GM12865 (cell line): ENCODE data around the gene TRIM40.
"Not testable (repeated sequence)": the region's sequence is repeated elsewhere in the genome, so short reads cannot be mapped to it uniquely, and the experiment has no call there.

ENCODE experiments used
- DNase-seq: peaks from one replicate; pipeline ENCODE4 v3.0.0; 2010; ENCODE audit warnings: low read depth
- H3K4me3 ChIP-seq: 2 replicates; pipeline ENCODE4 v1.5.1; 2011; ENCODE audit warnings: mild to moderate bottlenecking, low read depth, low read length, control low read depth
- TF ChIP-seq, protein P1 (sequence below): IDR thresholded peaks from 2 replicates; pipeline ENCODE4 v1.5.1; 2011; ENCODE audit warnings: low read length, control low read depth, low read depth, inconsistent platforms; ENCODE audit not compliant: insufficient read depth; ENCODE audit errors: missing control alignments

The TRIM40 gene

DNA sequence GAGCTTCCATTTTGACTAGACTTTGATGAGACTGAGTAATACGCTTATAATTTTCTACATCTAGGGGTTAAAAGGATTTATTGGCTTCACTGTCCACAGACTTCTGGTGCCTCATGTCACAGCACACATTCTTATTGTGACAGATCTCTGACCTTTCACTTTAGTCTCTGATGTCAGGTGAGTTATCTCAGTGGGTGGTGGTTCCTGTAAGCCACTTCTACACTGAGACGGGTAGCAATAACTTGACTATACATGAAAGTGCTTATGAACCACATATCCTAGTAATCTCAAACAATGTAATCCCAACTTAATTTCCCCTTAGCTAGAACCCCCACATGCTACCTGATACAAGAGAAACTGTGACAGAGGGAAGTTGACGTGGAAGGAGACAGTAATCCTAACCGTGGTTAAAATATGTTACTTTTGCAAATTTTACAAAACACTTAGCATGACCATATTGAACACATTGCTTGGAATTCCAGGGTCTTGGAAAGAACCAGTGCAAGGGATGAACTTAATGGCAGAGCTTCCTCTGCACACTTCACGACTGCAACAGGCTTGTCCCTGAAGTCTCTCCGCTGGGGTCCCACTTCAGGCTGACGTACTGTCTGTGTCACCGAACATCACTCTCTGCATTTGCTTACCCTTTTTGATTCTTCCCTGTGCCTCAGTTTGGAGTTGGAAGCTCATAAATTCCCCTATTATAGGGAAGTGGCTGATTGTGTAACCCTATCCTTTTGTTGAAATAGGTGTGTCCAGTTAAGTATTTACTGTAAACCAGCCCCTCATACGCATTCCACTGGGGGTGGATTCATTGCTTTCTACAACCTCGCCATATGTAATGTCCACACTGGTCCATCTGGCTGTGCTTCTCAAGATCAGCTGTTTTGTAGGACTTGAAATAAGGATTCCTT lies 6.4 kb upstream of the TRIM40 start:
- H3K4me3 ChIP-seq, result no peak overlapping the region
- TF ChIP-seq, protein P1, sequence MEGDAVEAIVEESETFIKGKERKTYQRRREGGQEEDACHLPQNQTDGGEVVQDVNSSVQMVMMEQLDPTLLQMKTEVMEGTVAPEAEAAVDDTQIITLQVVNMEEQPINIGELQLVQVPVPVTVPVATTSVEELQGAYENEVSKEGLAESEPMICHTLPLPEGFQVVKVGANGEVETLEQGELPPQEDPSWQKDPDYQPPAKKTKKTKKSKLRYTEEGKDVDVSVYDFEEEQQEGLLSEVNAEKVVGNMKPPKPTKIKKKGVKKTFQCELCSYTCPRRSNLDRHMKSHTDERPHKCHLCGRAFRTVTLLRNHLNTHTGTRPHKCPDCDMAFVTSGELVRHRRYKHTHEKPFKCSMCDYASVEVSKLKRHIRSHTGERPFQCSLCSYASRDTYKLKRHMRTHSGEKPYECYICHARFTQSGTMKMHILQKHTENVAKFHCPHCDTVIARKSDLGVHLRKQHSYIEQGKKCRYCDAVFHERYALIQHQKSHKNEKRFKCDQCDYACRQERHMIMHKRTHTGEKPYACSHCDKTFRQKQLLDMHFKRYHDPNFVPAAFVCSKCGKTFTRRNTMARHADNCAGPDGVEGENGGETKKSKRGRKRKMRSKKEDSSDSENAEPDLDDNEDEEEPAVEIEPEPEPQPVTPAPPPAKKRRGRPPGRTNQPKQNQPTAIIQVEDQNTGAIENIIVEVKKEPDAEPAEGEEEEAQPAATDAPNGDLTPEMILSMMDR, result no peak
- DNase-seq, result no peak

DNA sequence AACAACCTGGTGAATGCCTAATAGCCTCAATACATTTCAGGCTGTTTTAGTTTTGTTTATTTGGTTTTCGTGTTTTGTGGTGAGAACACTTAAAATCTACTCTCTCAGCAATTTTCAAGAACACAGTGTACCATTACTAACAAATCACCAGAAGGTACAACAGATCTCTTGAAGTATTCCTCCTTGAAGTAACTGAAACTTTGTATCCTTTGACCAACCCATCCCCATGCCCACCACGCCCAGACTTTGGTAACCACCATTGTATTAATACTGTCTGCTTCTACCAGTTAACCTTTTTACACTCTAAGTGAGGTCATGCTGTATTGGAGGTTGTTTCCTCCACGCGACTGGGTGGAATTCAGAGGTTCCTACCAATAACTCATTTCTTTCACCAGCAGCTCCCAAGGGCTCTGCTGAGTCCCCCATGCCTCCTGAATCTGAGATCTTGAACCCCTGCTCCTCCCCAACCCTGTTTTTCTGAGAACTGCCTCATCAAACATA lies 5.7 kb upstream of the TRIM40 start:
- DNase-seq, result no peak
- H3K4me3 ChIP-seq, result no peak overlapping the region
- TF ChIP-seq, protein P1, result no peak

DNA sequence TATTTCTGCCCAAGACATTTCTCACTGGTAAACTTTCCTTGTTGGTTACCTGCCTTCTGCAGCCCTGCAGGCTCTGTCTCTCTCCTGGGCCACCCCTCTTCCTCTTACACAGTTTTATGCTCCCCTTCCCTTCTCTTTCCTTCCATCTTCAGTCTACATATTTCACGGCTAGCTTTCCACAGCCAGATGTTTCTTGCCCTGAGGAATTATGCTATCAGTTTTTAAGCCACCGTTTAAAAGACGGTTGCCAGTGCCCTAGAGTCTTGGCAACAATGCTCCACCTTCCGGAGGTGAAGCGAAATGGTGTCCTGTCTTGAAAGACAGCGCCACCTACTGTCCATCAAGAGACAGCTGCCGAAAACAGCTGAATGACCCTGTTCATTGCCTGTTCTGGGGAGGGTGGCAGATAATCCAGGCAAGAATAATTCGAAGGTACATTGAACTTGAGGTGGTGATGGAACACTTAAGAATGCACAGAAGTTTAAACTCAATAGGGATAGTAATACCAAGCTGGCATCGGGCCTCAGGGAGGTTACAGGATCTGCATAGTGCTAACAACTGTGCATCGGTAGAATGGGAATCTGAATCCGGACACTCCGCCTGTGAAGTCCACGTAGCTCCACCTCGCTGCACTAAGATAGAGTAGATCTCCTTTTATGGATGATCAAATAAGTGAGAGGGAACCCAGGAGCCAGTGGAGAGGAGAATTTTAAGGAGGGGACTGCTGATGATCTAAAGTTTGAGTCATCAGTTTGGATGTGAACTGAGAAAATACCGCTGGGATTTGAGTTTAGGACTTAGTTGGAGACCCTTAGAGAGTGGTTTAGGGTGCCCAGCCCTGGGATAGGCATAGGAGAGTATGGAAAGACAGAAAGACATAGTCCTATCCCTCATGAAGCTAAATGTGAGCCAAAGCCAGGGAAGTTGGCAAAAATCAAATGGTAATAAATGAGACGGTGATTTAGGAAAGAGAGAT lies 4.8 kb upstream of the TRIM40 start:
- no peak overlapping the region for H3K4me3 ChIP-seq
- TF ChIP-seq, protein P1, result peak; percentile 97
- DNase-seq, result peak; percentile 87

DNA sequence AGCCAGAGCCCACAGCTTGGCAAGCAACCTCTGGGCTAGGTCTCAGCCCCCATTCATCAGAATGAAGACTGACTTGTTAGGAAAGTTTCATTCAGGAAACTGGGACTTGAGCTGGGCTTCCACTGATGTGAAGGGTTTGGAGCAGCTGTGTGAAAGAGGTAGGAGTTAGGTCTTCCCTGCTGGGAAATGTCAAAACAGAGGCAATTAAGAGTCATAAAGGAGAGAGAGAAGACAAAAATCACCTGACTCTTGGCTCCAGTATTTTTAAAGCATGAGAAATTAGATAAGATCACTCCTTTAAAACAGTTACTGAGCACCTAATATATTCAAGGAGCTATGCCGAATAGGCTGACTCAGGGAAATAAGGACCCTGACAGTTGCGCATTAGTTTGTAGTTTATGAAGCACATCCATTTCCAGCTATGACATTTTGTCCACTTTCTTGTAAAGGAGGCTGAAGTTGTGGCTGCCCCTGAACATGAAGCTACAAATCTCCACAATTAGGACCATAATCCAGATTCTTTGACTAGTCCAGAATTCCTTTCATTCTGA lies 3.9 kb upstream of the TRIM40 start:
- TF ChIP-seq, protein P1, result no peak
- no peak for DNase-seq
- H3K4me3 ChIP-seq, result no peak overlapping the region

DNA sequence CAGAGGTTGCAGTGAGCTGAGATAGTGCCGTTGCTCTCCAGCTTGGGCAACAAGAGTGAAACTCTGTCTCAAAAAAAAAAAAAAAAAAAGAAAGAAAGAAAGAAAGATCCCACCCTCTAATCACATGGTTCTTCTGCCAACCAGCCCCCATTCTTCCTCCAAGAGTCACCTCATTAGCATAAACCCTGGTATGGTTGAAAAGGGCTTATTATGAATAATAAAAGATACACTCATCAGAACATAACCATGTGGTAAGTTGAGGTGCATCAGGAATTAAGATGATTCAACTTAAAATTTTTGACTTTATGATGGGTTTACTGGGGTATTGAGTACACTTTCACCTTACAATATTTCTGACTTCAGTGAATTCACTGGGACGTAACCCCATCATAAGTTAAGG lies 793 bp upstream of the TRIM40 start:
- TF ChIP-seq, protein P1, result no peak
- no peak overlapping the region for H3K4me3 ChIP-seq
- no peak for DNase-seq

DNA sequence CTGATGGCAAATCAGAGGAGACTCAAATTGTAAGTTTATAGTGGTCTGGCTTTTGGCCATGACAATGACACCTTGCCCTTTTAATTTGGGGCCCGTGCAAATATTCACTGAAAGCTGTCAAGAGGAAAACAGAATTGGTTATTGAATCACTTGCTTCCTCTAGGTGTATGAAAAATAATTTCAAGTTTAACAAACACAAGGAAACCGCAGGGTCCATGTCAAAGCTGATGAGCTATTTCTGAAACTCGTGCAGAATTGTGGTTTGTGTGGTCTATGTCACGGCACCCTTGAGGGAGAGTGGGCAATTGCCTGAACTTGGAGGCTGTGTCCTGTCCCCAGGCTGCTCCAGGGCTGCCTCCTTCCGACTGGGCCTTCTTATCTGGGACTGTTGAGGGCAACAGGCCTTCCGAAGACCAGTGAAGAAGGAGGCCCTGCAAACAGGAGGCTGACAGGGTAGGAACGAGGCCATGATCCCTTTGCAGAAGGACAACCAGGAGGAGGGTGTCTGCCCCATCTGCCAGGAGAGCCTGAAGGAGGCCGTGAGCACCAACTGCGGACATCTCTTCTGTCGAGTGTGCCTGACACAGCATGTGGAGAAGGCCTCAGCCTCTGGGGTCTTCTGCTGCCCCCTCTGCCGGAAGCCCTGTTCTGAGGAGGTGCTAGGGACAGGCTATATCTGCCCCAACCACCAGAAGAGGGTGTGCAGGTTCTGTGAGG lies 788 bp downstream of the TRIM40 start:
- TF ChIP-seq, protein P1, result no peak
- DNase-seq, result peak; percentile 39
- H3K4me3 ChIP-seq, result no peak overlapping the region

DNA sequence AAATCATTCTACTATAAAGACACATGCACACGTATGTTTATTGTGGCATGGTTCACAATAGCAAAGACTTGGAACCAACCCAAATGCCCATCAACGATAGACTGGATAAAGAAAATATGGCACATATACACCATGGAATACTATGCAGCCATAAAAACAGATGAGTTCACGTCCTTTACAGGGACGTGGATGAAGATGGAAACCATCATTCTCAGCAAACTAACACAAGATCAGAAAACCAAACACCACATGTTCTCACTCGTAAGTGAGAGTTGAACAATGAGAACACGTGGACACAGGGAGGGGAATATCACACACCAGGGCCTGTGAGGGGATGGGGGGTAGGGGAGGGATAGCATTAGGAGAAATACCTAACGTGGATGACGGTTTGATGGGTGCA lies 4.3 kb downstream of the TRIM40 start:
- not testable (repeated sequence) for H3K4me3 ChIP-seq, DNase-seq
